Calu3 (cell line): ENCODE results near the gene MELK. TPM values are rescaled to one million over a fixed set of nuclear protein-coding genes. Genes with fewer than 3 reads are reported as not detected.

Experiments
- BruUV-seq: library from RNA; stranded (reverse); fragments of 400-500 nt; replicated peaks from 2 replicates; lab custom pipeline; 2021; lab: Mats Ljungman, UMichigan
- CTCF ChIA-PET: fragments of 300-600 bp; sonication (Branson Sonifier 250); formaldehyde crosslinking; loops from one replicate; lab custom pipeline; 2022; ENCODE audit warnings: antibody characterized with exemption; lab: Charles Lee
- DNase-seq: peaks from one replicate; pipeline ENCODE4 v3.0.0; 2022
- H3K27ac Mint-ChIP-seq: one replicate; pipeline ENCODE4 v1.8.0; 2022; ENCODE audit warnings: mixed read lengths; ENCODE audit not compliant: unreplicated experiment
- H3K27me3 Mint-ChIP-seq: one replicate; pipeline ENCODE4 v1.8.0; 2022; ENCODE audit warnings: mixed read lengths; ENCODE audit not compliant: unreplicated experiment
- H3K36me3 Mint-ChIP-seq: one replicate; pipeline ENCODE4 v1.8.0; 2022; ENCODE audit warnings: mild to moderate bottlenecking, moderate library complexity, mixed read lengths; ENCODE audit not compliant: insufficient read depth, unreplicated experiment
- H3K4me1 Mint-ChIP-seq: one replicate; pipeline ENCODE4 v1.8.0; 2022; ENCODE audit warnings: mild to moderate bottlenecking, low read depth, mixed read lengths; ENCODE audit not compliant: unreplicated experiment
- H3K4me3 Mint-ChIP-seq: one replicate; pipeline ENCODE4 v1.8.0; 2022; ENCODE audit warnings: mild to moderate bottlenecking, low read depth, moderate library complexity, mixed read lengths; ENCODE audit not compliant: unreplicated experiment
- H3K9me3 Mint-ChIP-seq: one replicate; pipeline ENCODE4 v1.8.0; 2022; ENCODE audit warnings: low read depth, mixed read lengths; ENCODE audit not compliant: unreplicated experiment
- CTCF ChIP-seq: fragments of 200-600 bp; IDR thresholded peaks from one replicate; pipeline ENCODE4 v1.8.0; 2022; ENCODE audit warnings: antibody characterized with exemption; ENCODE audit not compliant: unreplicated experiment
- intact Hi-C: fragments of 100-400 bp; cut with micrococcal nuclease; formaldehyde crosslinking; loops from one replicate; pipeline ENCODE4 v1.10.0; 2022; ENCODE audit not compliant: unreplicated experiment
- total RNA-seq: library from RNA; stranded (reverse); gene quantifications from 2 replicates; pipeline ENCODE4 v1.2.3, GENCODE V29; 2022

The MELK gene
- total RNA-seq, 1 experiment from 2014 or later = 20.8 TPM

- no peak for TF ChIP-seq CTCF
- H3K4me3 Mint-ChIP-seq = no peak overlapping the region
- H3K9me3 Mint-ChIP-seq = no peaks in the 10 kb centered on the region
- CTCF ChIA-PET = no interaction called here
- no peaks in the 10 kb centered on the region for H3K27me3 Mint-ChIP-seq
- no peaks in the 10 kb centered on the region for H3K4me1 Mint-ChIP-seq
- no peaks in the 10 kb centered on the region for H3K36me3 Mint-ChIP-seq
- no peak for DNase-seq
- H3K27ac Mint-ChIP-seq = no peak overlapping the region
- BruUV-seq = no TSS peak
- intact Hi-C loops = no loop called here
Measured at GRCh38 chr9:36535107-36535506, 37.6 kb upstream of the MELK start.

GRCh38 chr9:36537861-36538260, 34.8 kb upstream of the MELK start:
- no peaks in the 10 kb centered on the region for H3K9me3 Mint-ChIP-seq
- TF ChIP-seq CTCF = no peak
- H3K27ac Mint-ChIP-seq = no peak overlapping the region
- H3K27me3 Mint-ChIP-seq = no peaks in the 10 kb centered on the region
- no peak overlapping the region for H3K4me3 Mint-ChIP-seq
- no peaks in the 10 kb centered on the region for H3K4me1 Mint-ChIP-seq
- CTCF ChIA-PET = interaction anchor here (0.7 kb wide), 1 partner anchor 36 kb away, joined by 4 read pairs; no protein-coding TSS in a partner anchor
- intact Hi-C loops = no loop called here
- DNase-seq = no peak
- no peaks in the 10 kb centered on the region for H3K36me3 Mint-ChIP-seq
- no TSS peak for BruUV-seq

GRCh38 chr9:36542355-36542754, 30.3 kb upstream of the MELK start:
- Mint-ChIP-seq H3K4me1 (no peaks in the 10 kb centered on the region), H3K36me3 (no peaks in the 10 kb centered on the region), H3K27ac (no peak overlapping the region), H3K27me3 (no peaks in the 10 kb centered on the region), H3K9me3 (no peaks in the 10 kb centered on the region), H3K4me3 (no peak overlapping the region)
- BruUV-seq = no TSS peak
- DNase-seq = no peak
- intact Hi-C loops = no loop called here
- CTCF ChIA-PET = no interaction called here
- no peak for TF ChIP-seq CTCF

- CTCF ChIA-PET = no interaction called here
- H3K9me3 Mint-ChIP-seq = no peaks in the 10 kb centered on the region
- no TSS peak for BruUV-seq
- TF ChIP-seq CTCF = no peak
- no peaks in the 10 kb centered on the region for H3K27me3 Mint-ChIP-seq
- no peak overlapping the region for H3K27ac Mint-ChIP-seq
- no peaks in the 10 kb centered on the region for H3K36me3 Mint-ChIP-seq
- intact Hi-C loops = no loop called here
- H3K4me1 Mint-ChIP-seq = no peaks in the 10 kb centered on the region
- H3K4me3 Mint-ChIP-seq = no peak overlapping the region
- no peak for DNase-seq
Measured at GRCh38 chr9:36543916-36544315, 28.8 kb upstream of the MELK start.
